IMR-90 (cell line): Measurements from ENCODE around the gene C19orf33. TPM values are rescaled to one million over a fixed set of nuclear protein-coding genes. Genes with fewer than 3 reads are reported as not detected.
A peak's percentile ranks its signal among the peaks of the same experiment; 100 is the strongest.

ENCODE experiments used
- ATAC-seq: fragments of 200-7000 bp; cut with Tn5 transposase; 2 replicates; pipeline ENCODE4 v1.9.1; 2020; ENCODE audit warnings: low read depth, mild to moderate bottlenecking, moderate library complexity
- BruUV-seq: library from RNA; stranded (reverse); fragments of 400-500 nt; replicated peaks from 2 replicates; lab custom pipeline; 2021; lab: Mats Ljungman, UMichigan
- CTCF ChIA-PET: fragments of 300-600 bp; formaldehyde crosslinking; extraction: SDS; loops from one replicate; lab custom pipeline; 2021; ENCODE audit warnings: antibody characterized with exemption; lab: Yijun Ruan, JAX
- POLR2A ChIA-PET: fragments of 300-600 bp; sonication (Branson Sonifier 250); formaldehyde crosslinking; loops from one replicate; lab custom pipeline; 2022; ENCODE audit warnings: antibody characterized with exemption; ENCODE audit not compliant: unreplicated experiment; lab: Charles Lee
- DNase-seq: peaks from one replicate; pipeline ENCODE4 v3.0.0; 2013
- H2AFZ ChIP-seq: replicated peaks from 2 replicates; pipeline ENCODE3; 2013; ENCODE audit warnings: low read length, mild to moderate bottlenecking; ENCODE audit not compliant: poor library complexity
- H2AK5ac ChIP-seq: 2 replicates; pipeline ENCODE4 v1.6.1; 2013; ENCODE audit warnings: low read depth, low read length, inconsistent platforms
- H2AK9ac ChIP-seq: replicated peaks from 2 replicates; pipeline ENCODE3; 2013; ENCODE audit warnings: mild to moderate bottlenecking, low read depth, low read length, moderate library complexity; ENCODE audit not compliant: poor library complexity
- H2BK120ac ChIP-seq: 2 replicates; pipeline ENCODE4 v1.6.1; 2013; ENCODE audit warnings: low read depth, low read length, inconsistent platforms
- H2BK15ac ChIP-seq: 3 replicates; pipeline ENCODE4 v1.6.1; 2013; ENCODE audit warnings: low read depth, low read length, inconsistent platforms
- H2BK20ac ChIP-seq: 2 replicates; pipeline ENCODE4 v1.6.1; 2013; ENCODE audit warnings: low read depth, mild to moderate bottlenecking, inconsistent platforms, low read length, moderate library complexity
- H2BK5ac ChIP-seq: 2 replicates; pipeline ENCODE4 v1.6.1; 2013; ENCODE audit warnings: mild to moderate bottlenecking, low read depth, low read length, inconsistent platforms; ENCODE audit not compliant: poor library complexity, severe bottlenecking
- H3K14ac ChIP-seq: replicated peaks from 2 replicates; pipeline ENCODE4 v1.6.1; 2013; ENCODE audit warnings: low read depth, low read length, inconsistent platforms
- H3K18ac ChIP-seq: 2 replicates; pipeline ENCODE4 v1.6.1; 2013; ENCODE audit warnings: low read depth, low read length, control low read depth
- H3K23ac ChIP-seq: 2 replicates; pipeline ENCODE4 v1.6.1; 2013; ENCODE audit warnings: low read depth, low read length, inconsistent platforms
- H3K27ac ChIP-seq: 2 replicates; pipeline ENCODE4 v1.5.1; 2013; ENCODE audit warnings: mild to moderate bottlenecking, control low read depth, low read length; ENCODE audit not compliant: insufficient read depth
- H3K27me3 ChIP-seq: 2 replicates; pipeline ENCODE4 v1.6.1; 2013; ENCODE audit warnings: low read length; ENCODE audit not compliant: control insufficient read depth, insufficient read depth
- H3K36me3 ChIP-seq: 2 replicates; pipeline ENCODE4 v1.6.1; 2013; ENCODE audit warnings: low read length, mixed read lengths; ENCODE audit not compliant: control insufficient read depth, insufficient read depth
- H3K4ac ChIP-seq: 2 replicates; pipeline ENCODE4 v1.6.1; 2013; ENCODE audit warnings: low read depth, low read length, inconsistent platforms
- H3K4me1 ChIP-seq: 2 replicates; pipeline ENCODE4 v1.6.1; 2013; ENCODE audit warnings: low read length, mixed read lengths; ENCODE audit not compliant: control insufficient read depth, insufficient read depth
- H3K4me2 ChIP-seq: 2 replicates; pipeline ENCODE4 v1.6.1; 2013; ENCODE audit warnings: low read depth, mild to moderate bottlenecking, control low read depth, low read length, moderate library complexity
- H3K4me3 ChIP-seq: 2 replicates; pipeline ENCODE4 v1.5.1; 2013; ENCODE audit warnings: low read depth, mild to moderate bottlenecking, control low read depth, low read length, moderate library complexity; ENCODE audit not compliant: insufficient read depth
- H3K56ac ChIP-seq: 2 replicates; pipeline ENCODE4 v1.6.1; 2013; ENCODE audit warnings: low read length, inconsistent platforms; ENCODE audit not compliant: insufficient read depth; ENCODE audit errors: extremely low read depth
- H3K79me1 ChIP-seq, 2 experiments: 2 replicates each; pipeline ENCODE4 v1.6.1; 2013; ENCODE audit warnings: low read length in 2 of 2, inconsistent platforms in 1 of 2, low read depth in 1 of 2
- H3K9ac ChIP-seq: 2 replicates; pipeline ENCODE4 v1.6.1; 2013; ENCODE audit warnings: low read depth, low read length, control low read depth
- H3K9me1 ChIP-seq: 2 replicates; pipeline ENCODE4 v1.6.1; 2013; ENCODE audit warnings: low read length, inconsistent platforms; ENCODE audit not compliant: insufficient read depth
- H3K9me3 ChIP-seq: 2 replicates; pipeline ENCODE4 v1.6.1; 2013; ENCODE audit warnings: low read length; ENCODE audit not compliant: control insufficient read depth, insufficient read depth
- H4K20me1 ChIP-seq: 2 replicates; pipeline ENCODE4 v1.6.1; 2013; ENCODE audit warnings: low read length, inconsistent platforms; ENCODE audit not compliant: insufficient read depth
- H4K5ac ChIP-seq: 2 replicates; pipeline ENCODE4 v1.6.1; 2013; ENCODE audit warnings: mild to moderate bottlenecking, low read depth, low read length, control low read depth
- H4K8ac ChIP-seq, 2 experiments: 2 replicates each; pipeline ENCODE4 v1.6.1; 2013; ENCODE audit warnings: low read depth in 2 of 2, low read length in 2 of 2, control low read depth in 1 of 2, inconsistent platforms in 1 of 2
- H4K91ac ChIP-seq: 2 replicates; pipeline ENCODE4 v1.6.1; 2013; ENCODE audit warnings: low read depth, low read length, inconsistent platforms; ENCODE audit not compliant: insufficient read depth
- BHLHE40 ChIP-seq: fragments of 150-350 bp; IDR thresholded peaks from 2 replicates; pipeline ENCODE4 v1.6.1; 2016; ENCODE audit warnings: mild to moderate bottlenecking, low read depth, low read length
- CEBPB ChIP-seq: IDR thresholded peaks from 2 replicates; pipeline ENCODE4 v1.6.1; 2012; ENCODE audit warnings: low read depth, low read length, improper control_type of control experiment
- CHD1 ChIP-seq: IDR thresholded peaks from 2 replicates; pipeline ENCODE4 v1.6.1; 2012; ENCODE audit warnings: low read depth, low read length, improper control_type of control experiment
- ELK1 ChIP-seq: fragments of 150-350 bp; IDR thresholded peaks from 2 replicates; pipeline ENCODE4 v1.6.1; 2016; ENCODE audit warnings: low read depth, mild to moderate bottlenecking, low read length, moderate library complexity, borderline replicate concordance
- FOS ChIP-seq: fragments of 150-350 bp; IDR thresholded peaks from 2 replicates; pipeline ENCODE4 v1.6.1; 2016; ENCODE audit warnings: low read depth, low read length
- MAZ ChIP-seq: IDR thresholded peaks from 2 replicates; pipeline ENCODE4 v1.6.1; 2012; ENCODE audit warnings: low read depth, mild to moderate bottlenecking, low read length, improper control_type of control experiment, moderate library complexity, borderline replicate concordance
- MXI1 ChIP-seq: IDR thresholded peaks from 2 replicates; pipeline ENCODE4 v1.6.1; 2012; ENCODE audit warnings: low read depth, mild to moderate bottlenecking, low read length, moderate library complexity, borderline replicate concordance
- NFE2L2 ChIP-seq: fragments of 150-350 bp; IDR thresholded peaks from 2 replicates; pipeline ENCODE4 v1.6.1; 2016; ENCODE audit warnings: low read depth, mild to moderate bottlenecking, low read length
- RFX5 ChIP-seq: IDR thresholded peaks from 2 replicates; pipeline ENCODE4 v1.8.0; 2012; ENCODE audit warnings: low read depth, mild to moderate bottlenecking, low read length, moderate library complexity
- SMC3 ChIP-seq: fragments of 150-350 bp; IDR thresholded peaks from 2 replicates; pipeline ENCODE4 v1.6.1; 2016; ENCODE audit warnings: low read depth, mild to moderate bottlenecking, antibody characterized with exemption, low read length, moderate library complexity
- USF2 ChIP-seq: fragments of 150-350 bp; IDR thresholded peaks from 2 replicates; pipeline ENCODE4 v1.6.1; 2017; ENCODE audit warnings: mild to moderate bottlenecking, antibody characterized with exemption, low read length, low read depth
- WGBS, 2 experiments: methylation state at CpG; one replicate each; pipeline versions ENCODE4 v1.1.5 to v1.1.7; 2013; ENCODE audit warnings: missing lambda C conversion rate in 2 of 2; ENCODE audit not compliant: insufficient read length in 1 of 2; ENCODE audit errors: extremely low coverage in 2 of 2; 5-methylcytosine and 5-hydroxymethylcytosine counted together
- dilution Hi-C: fragments of 300-500 bp; cut with HindIII; formaldehyde crosslinking; loops from one replicate; pipeline ENCODE4 v1.14.3; 2018; ENCODE audit warnings: low sequenced_read_pairs; ENCODE audit not compliant: unreplicated experiment
- in situ Hi-C: fragments of 300-500 bp; cut with MboI; formaldehyde crosslinking; loops from 3 replicates; pipeline ENCODE4 v1.14.3; 2019; ENCODE audit warnings: low sequenced_read_pairs, inconsistent platforms, mixed read lengths
- intact Hi-C: fragments of 100-400 bp; cut with micrococcal nuclease; formaldehyde crosslinking; loops from 2 replicates; pipeline ENCODE4 v1.10.0; 2022
- polyA plus RNA-seq, 3 experiments: library from polyadenylated mRNA; depleted of rRNA; stranded (reverse); fragments of >200 nt; gene quantifications; 2 replicates each; pipeline ENCODE4 v1.2.3, GENCODE V29; 2012; ENCODE audit warnings: low replicate concordance in 1 of 3
- total RNA-seq: library from RNA; depleted of rRNA; stranded (reverse); fragments of >200 nt; gene quantifications from 2 replicates; pipeline ENCODE4 v1.2.3, GENCODE V29; 2012

Gene C19orf33
- total and polyA plus RNA-seq, 2 of the 4 experiments (the other 2 are of a cell fraction), result 0.80 TPM; not detected in 1

GRCh38 chr19:38304866-38305429, 897 bp downstream of the C19orf33 start:
- H3K23ac ChIP-seq, result no peak overlapping the region
- dilution Hi-C loops (no loop called here), in situ Hi-C loops (no loop called here), intact Hi-C loops (no loop called here)
- H3K4me1 ChIP-seq, result peaks cover 7% of the 10 kb centered on the region
- WGBS, 2 experiments, result 62% methylated on average over 18 of the region's 29 CpGs; no CpG with 5 or more reads in 1 of the 2 experiments
- no peaks in the 10 kb centered on the region for H3K9me3 ChIP-seq
- H4K20me1 ChIP-seq, result peaks cover 8% of the 10 kb centered on the region
- H4K5ac ChIP-seq, result no peak overlapping the region
- no peak for TF ChIP-seq SMC3
- no peak for TF ChIP-seq ELK1
- TF ChIP-seq CHD1, result no peak
- no peak for TF ChIP-seq MXI1
- no peak for TF ChIP-seq FOS
- TF ChIP-seq MAZ, result no peak
- no peak for TF ChIP-seq USF2
- TF ChIP-seq NFE2L2, result no peak
- TF ChIP-seq CEBPB, result no peak
- TF ChIP-seq RFX5, result no peak
- TF ChIP-seq BHLHE40, result no peak
- H3K4me3 ChIP-seq, result no peak overlapping the region
- H3K9me1 ChIP-seq, result peaks cover 3% of the 10 kb centered on the region
- H3K79me1 ChIP-seq, result peaks cover 0 to 10% of the 10 kb centered on the region in 2 experiments; a peak in 3 of 4 replicates
- H3K18ac ChIP-seq, result no peak overlapping the region
- no peak overlapping the region for H3K9ac ChIP-seq
- no peak overlapping the region for H2AK5ac ChIP-seq
- no peak overlapping the region for H2BK20ac ChIP-seq
- H4K91ac ChIP-seq, result no peak overlapping the region
- H2BK15ac ChIP-seq, result no peak overlapping the region
- H3K14ac ChIP-seq, result no peak overlapping the region
- POLR2A ChIA-PET, result interaction anchor here (0.7 kb wide), 1 partner anchor 49 kb away, joined by 3 read pairs; no protein-coding TSS in a partner anchor
- ATAC-seq, result no peak
- no peaks in the 10 kb centered on the region for H3K27me3 ChIP-seq
- no peak overlapping the region for H4K8ac ChIP-seq
- DNase-seq, result no peak
- H2BK5ac ChIP-seq, result no peak overlapping the region
- no peak overlapping the region for H3K56ac ChIP-seq
- no peak overlapping the region for H3K4ac ChIP-seq
- H3K27ac ChIP-seq, result no peak overlapping the region
- BruUV-seq, result no TSS peak
- H2AFZ ChIP-seq, result peak overlapping the region; percentile 41
- no peak overlapping the region for H2BK120ac ChIP-seq
- H3K4me2 ChIP-seq, result no peak overlapping the region
- peaks cover 30% of the 10 kb centered on the region for H3K36me3 ChIP-seq
- CTCF ChIA-PET, result no interaction called here
- peak overlapping the region; percentile 52 for H2AK9ac ChIP-seq
